Ureter (tissue), 1 donor: Measurements from ENCODE around the gene CPSF3. TPM values are rescaled to one million over a fixed set of nuclear protein-coding genes. Genes with fewer than 3 reads are reported as not detected.
A peak's percentile ranks its signal among the peaks of the same experiment; 100 is the strongest.

Source experiments
- DNase-seq: peaks from one replicate; pipeline ENCODE4 v3.0.0-alpha.2; 2020; ENCODE audit warnings: low spot score
- total RNA-seq: library from RNA; stranded (reverse); gene quantifications from one replicate; pipeline ENCODE4 v1.2.4, GENCODE V29; 2023
- donor health status: DM: yes; HTN: yes; CAD: no.

CPSF3 gene
- 33.2 TPM for total RNA-seq

DNA sequence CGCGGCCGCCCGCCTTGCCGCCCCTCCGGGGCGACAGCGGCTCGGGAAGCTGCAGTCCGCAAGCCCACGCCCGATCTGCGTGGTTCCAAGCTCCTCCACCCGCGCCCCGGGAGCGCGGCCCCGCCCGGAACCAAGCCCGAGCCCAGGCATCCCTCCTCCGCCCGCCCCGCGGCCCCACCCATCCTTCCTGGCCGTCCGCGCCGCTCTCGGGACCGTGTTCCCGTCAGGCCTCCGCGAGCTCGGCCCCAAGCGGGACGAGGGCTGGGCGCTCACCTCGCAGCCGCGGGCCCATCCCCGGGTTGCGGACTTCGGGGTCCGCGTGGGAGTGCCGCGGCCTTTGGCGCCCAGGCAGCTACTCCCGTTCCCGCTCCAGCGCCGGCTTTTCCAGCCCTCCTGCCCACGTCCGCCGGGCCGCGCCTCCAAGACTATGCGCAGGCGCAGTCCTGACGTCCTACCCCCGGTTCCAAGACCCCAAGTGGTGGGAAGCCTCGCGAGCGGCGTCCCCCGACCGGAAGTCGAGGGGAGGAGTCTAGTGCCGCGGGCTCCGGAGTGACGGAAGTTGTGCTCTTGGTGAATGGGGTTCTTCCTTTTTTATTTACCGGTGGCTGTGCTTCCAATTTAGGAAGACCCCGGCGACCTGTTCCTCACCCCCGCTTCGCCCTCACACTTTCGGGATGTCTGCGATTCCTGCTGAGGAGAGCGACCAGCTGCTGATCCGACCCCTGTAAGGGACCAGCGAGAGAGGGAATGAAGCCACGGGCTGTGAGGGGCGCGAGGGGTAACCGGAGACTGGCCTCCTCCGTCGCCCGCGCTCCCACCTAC, at the start of gene CPSF3, which contains the start of gene ITGB1BP1:
Gene CPSF3 (plus strand): TSS at position 555 of the 822 bp plus-strand sequence. CDS start 120 bp downstream, at position 675.
Gene ITGB1BP1 (minus strand): TSS at position 429 of the 822 bp plus-strand sequence. CDS start 4,831 bp downstream, outside the sequence.
- peak; percentile 98 for DNase-seq

DNA sequence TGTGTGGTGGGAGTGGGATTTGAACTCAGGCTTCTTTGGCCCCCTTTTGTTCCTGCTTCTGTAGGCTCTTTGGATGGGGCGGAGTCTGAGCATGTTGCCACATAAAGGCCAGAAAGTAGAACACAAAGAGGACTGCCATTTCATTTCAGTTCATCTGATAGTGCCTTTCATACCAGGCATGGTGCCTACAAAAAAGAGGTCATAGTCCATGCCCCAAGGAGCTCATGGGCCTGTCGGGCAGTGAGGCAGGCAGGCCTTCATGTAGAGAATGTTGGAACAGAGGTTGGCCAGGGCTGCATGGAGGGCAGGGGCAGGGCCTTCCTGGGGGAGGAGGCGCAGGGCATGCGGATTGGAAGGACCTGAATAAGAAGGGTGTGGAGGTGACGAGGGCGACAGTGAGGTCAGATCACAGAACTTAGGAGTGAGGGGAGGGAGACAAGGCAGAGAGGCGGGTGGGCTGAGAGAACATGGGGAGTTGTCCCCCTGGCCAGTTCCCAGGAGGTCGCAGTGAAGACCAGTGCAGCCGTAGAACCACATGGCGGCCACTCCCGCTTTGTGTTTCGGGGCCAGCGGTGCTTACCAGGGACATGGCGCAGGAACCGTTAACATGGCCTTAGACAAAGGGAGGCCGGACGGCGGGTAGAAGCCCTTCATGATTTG, 49.3 kb upstream of the CPSF3 start:
- no peak for DNase-seq

DNA sequence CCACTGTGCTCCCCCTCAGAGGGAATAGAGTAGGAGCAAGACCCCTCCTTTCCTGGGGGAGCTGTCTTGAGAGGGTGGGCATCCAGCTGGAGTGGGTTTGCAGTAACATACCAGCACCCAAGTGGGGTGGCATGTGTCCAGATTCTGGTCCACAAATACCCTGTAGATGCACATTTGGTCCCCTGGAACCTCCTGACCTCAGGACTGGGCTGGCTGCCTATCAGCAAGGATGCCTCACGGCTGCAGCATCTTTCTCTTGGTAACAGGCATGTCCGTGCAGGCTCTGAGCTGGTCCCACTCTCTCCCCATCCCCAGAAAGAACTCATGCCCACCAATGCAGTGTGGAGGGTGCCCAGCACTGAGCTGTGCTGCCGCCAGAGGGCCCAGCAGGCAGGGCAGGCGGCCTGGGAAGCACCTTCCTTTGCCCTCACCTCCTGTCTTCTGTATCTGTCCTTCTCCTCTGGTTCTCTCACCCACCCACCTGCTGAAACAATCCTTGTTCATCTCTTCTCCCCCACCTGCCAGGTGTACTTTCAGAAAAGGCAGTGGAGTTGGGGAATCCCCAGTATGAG, 47.5 kb upstream of the CPSF3 start:
- DNase-seq: no peak

DNA sequence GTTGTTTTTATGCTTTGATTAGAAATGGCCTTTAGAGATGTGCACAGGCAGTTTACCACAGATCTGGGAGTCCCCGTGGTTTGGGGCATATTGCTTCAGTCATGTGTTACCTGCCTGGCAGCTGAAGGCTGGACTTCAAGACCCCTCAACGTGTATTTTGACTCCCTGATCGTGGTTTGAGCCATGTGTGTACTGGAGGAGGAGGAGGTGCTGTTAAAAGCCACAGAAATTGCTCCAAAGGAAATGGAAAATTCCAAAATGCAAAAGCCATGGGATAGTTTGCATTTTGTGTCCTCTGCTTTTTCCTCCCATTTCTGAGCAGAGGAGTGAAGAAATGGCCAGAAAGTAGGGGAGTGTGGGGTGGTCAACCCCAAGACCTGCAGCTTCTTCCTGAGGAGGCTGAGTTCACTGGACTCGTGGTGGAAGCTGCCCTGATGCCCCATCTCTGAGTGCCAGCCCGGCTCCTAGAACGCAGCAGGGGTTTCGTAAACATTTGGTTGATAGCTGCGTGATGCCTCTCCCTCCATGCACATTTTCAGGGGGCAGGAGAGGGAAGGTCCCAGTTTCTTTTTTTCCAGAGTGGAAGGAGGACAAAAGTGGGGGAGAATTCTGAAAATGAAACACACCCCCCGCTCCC, 45.9 kb upstream of the CPSF3 start:
- DNase-seq: no peak

DNA sequence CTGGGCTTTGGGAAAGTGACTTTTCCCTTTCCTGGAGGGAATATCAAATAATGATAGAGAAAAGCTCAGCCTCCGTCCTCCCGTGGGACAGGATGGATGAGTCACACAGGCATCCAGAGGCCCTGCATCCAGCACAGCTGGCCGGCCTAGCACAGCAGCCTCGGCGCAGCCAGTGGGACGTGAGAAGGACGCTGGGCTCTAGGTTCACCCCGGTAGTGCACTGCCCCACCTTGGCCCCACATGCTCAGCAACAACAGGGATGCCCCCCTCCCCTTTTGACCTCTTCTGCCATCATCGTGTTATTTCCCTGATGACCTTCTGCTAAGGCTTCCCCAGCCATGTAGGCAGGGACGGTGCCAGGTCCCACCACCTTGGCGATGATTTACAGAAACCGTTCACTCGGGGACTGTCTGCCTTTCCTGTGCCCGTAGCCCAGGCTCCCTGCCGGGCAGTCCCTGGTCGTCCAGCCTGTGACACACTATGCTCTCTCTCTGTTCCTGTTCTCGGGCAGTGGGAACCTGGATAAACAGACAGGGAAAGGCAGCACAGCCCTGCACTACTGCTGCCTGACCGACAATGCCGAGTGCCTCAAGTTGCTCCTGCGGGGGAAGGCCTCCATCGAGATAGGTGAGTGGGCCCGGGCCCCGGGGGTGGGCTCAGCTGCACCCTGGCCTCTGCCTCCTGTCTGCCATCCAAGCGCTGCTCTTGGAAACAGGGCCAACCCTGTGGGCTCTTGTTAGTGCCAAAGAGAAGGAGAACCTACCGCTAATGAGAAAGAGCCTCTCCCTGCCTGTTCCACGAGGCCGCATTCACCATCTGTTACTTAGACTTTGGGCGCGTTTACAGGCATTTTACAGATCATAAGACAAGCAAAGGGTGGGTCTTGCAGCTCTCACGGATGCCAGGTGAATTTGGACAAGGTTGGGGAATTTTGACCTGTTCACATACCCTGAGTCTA, 44.7 kb upstream of the CPSF3 start:
- no peak for DNase-seq

DNA sequence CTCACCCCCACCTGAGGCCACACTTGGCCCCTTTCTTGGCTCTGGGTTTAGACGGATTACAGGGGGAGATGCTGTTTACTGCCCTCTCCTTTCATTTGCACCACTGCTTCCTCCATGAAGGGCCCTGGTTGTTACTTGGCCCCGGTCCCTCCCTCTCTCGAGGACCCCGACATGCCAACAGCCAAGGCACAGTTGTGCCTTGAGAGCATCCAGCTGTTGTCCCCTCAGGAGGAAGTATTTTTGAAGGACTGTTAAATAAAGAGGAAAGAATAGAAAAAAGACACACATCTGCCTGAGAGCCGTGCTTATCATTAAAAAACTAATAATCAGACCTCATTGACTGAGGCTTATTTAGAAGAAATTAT, 44.1 kb upstream of the CPSF3 start:
- no peak for DNase-seq

DNA sequence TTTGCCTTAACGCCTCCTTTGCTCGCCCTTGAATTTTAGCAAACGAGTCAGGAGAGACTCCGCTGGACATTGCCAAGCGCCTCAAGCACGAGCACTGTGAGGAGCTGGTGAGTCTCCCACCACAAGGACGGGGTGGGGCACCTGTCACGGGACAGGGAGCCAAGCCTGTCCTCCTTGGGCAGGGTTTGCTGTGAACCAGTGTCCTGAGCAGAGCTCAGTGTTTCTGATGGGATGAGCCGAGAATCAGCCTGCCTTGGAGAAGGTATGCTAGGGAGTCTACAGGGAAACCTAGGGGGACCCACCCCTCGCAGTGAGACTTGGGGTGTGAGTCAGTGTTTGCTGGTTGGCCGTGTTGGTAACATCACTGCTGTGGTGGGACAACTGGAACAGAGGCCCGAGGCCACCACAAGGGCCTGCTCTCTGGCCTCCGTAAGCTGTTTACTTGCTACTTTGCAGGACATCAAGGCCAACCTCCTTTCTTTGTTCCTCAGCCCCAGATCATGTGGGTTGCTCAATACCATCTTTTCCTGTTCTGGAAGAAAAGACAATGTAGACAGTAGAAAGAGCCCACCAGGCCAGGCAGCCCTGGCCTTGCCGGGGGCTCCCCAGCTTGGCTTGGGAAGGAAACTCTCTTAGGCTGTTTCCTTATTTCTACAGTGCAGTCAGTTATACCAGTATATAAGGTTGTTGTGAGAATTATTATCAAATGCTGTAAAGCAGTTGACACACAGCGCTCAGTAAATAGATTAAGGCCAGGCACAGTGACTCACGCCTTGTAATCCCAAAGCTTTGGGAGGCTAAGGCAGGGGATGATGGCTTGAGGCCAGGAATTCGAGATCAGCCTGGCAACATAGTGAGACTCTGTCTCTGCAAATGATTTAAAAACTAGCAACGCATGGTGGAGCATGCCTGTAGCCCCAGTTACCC, 42.5 kb upstream of the CPSF3 start:
- no peak for DNase-seq

DNA sequence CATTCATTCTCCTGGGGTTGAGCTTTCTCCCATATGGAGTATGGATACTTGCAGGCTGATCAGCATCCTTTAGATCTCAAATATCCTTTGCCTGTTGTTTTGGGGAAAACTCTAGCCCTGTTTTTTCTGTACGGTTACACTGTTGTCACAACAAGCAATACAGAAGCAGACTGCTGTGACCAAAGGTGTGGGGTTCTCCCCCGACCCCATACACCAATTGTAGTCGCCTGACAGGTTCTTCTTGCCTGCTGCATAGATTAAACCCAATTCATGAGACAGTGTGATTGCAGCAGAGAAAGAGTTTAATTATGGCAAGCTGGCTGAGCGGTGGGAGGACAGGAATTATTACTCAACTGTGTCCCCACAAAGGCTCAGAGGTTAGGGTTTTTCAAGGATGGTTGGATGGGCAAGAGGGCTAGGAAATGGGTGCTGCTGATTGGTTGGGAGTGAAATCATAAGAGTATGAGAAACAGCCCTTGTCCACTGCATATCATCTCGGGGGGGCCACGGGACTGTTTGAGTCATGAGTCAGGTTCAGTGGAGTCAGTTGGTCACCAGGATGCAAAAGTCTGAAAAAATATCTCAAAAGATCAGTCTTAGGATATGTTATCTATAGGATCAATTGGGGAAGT, 40.7 kb upstream of the CPSF3 start:
- no peak for DNase-seq

DNA sequence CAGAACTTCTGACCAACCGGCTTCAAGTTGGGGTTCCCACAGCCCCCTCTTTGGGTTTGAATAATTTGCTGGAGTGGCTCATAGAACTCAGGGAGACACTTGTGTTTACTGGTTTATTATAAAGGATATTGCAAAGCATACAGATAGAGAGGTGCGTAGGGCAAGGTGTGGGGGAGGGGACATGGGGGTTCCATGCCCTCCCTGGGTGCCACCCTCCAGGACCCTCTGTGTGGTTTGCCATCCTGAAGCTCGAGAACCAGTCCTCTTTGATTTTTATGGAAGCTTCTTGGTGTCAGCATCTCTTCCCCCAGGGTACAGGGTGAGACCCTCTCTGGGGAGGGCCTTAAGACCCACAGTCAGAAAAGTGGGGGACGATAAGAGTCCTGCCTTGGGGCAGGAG, 38.9 kb upstream of the CPSF3 start:
- DNase-seq: no peak

DNA sequence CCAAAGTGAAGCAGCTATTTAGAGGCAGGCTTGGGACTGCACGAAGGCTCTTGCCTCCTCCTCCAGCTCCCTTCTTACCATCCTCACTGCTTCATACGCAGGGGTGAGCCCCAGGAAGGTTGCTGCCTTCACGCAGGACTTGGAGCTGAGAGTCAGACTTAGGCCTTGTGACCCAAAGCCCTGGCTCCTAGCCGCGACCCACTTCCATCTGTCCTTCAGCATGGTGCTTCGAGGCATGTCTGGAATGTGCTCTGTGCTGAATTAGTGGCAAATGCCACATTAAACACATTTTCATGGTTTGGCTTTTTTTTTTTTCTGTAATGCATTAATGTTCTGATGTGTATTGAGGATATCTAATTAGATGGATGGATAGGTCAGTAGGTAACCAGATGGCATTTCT, 37.6 kb upstream of the CPSF3 start:
- DNase-seq: no peak

DNA sequence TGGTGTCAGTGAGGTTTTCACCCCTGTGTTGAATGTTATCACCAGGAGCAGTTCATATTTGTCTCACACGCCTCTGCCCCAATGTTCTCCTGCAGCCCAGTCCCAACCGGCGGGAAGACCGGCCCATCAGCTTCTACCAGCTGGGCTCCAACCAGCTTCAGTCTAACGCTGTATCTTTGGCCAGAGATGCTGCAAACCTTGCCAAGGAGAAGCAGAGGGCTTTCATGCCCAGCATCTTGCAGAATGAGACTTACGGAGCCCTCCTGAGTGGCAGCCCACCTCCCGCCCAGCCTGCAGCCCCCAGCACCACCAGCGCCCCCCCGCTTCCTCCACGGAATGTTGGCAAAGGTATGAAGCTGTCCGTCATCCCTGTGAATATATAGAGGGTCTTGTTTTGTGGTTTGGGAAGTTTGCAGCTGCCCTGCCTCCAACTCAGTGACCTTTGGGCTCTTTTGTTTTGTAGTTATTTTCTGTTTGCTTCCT, 35.2 kb upstream of the CPSF3 start:
- no peak for DNase-seq

DNA sequence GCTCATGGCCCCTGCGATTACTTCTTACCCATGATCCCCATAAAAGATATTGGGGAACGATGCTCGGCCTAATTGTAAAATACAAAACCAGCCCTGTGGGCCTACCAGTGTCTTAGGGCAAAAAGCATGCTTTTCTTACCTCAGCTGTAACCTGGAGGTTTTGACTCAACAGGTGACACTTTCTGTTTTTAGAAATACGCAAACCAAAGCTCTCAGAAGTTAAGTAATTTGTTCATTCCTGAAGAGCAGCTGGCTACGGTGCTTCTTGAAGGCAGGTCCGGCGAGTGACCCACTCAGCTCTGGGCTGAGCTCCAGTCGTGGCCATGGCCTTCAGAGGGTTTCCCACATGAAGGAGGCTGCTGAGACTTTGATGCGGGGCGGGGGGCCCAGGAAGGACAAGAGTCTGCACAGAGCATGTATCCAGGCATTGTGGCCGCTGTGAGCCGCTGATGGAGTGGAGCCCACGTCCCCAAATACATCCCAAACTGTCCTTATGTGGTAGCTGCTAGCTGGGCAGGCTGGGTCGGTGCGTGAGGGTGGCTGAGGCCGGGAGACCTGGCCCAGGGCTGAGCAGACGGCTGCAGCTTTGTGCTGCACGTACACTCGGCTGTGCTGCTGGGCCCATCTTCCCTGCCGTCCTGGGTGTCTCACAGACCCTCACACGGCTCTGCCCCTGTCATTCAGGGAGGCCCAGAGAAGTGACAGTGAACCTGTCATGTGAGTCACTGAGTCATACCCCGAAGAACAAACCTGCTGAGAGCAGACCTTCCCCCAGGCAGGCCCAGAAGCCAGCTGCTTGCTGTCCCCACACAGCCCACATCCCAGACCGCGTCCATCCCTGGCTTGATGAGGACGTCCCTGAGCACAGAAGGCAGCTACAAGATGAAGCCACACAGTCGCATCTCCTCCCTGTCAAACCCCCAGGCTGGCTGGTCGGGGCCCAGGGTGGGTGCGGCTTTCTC, 34.2 kb upstream of the CPSF3 start:
- DNase-seq: no peak

DNA sequence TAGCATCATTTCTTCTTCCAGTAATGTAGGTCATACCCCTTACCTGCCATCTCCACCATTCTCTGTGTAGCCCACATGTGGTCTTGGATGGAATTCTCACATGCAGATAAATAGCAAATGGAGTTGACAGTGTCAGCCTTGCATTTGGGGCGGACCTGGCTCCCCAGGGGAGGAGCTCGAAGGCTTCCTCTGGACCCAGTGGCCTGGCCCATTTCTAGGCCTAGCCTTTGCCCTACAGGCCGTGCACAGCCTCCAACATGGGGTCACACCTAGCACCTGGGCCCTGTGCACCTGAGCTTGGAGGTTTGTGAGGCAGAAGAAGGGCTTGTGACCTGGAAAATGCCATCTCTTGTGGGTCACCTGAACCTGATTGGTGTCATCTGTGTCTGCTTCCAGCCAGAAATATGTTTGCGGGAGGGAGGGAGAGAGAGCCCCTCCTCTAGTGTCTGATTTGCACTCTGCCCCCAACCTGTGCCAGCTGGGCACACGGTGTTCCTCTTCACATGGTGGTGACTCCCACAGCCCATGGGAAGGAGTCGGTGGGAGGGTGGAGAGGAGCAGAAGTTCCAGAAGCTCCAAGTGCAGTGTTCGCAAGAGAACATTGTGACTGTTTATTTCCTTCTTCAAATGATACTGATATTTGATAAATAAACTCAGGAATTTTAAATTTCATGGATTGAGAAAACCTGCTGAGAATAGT, 33.2 kb upstream of the CPSF3 start:
- no peak for DNase-seq

DNA sequence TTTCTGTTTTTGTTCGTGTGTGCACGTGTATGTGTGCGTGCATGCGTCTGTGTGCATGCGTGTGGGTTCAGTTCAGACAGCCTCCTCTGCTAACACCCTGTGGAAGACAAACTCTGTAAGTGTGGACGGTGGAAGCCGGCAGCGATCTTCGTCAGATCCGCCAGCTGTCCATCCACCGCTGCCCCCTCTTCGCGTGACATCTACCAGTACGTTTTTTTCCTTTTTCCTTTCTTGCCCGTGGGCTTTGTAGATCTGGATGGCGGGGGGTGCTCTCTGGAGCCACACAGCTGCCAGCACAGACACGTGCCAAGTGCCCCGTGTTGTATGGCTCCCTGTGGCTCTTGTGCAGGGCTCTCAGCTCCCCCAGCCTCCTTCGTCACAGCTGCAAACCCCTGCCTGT, 32.5 kb upstream of the CPSF3 start:
- no peak for DNase-seq

DNA sequence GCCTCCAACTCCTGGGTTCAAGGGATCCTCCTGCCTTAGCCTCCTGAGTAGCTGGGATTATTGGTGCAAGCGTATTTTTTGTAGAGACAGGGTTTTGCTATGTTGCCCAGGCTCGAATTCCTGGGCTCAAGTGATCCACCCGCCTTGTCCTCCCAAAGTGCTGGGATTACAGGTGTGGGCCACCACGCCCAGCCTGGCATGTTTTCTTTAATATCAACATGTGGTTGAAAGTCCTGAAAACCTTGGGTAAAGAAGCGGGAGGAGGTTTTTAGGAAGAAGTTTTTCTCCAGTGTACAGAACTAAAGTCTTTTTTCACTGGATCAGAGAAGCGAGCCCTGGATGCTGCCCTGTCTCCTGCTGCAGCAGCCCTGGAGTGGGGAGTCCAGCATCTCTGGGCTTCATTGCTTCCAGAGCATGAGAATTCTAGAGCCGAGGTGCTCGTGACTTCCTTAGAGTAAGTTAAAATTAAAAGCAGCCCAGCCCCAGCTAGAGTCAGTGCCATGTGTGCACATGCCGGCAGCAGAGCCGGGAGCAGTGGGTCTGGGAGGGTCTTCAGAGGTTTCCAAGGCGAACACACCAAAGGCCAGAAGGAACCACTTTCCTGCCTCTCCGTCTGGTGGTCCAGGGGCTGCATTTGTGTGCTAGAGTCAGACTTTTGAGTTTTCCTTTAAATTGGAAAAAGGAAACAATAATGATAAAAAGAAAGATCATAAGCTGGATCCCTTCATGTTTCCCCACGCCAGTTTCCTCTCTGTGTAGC, 31.3 kb upstream of the CPSF3 start:
- no peak for DNase-seq

DNA sequence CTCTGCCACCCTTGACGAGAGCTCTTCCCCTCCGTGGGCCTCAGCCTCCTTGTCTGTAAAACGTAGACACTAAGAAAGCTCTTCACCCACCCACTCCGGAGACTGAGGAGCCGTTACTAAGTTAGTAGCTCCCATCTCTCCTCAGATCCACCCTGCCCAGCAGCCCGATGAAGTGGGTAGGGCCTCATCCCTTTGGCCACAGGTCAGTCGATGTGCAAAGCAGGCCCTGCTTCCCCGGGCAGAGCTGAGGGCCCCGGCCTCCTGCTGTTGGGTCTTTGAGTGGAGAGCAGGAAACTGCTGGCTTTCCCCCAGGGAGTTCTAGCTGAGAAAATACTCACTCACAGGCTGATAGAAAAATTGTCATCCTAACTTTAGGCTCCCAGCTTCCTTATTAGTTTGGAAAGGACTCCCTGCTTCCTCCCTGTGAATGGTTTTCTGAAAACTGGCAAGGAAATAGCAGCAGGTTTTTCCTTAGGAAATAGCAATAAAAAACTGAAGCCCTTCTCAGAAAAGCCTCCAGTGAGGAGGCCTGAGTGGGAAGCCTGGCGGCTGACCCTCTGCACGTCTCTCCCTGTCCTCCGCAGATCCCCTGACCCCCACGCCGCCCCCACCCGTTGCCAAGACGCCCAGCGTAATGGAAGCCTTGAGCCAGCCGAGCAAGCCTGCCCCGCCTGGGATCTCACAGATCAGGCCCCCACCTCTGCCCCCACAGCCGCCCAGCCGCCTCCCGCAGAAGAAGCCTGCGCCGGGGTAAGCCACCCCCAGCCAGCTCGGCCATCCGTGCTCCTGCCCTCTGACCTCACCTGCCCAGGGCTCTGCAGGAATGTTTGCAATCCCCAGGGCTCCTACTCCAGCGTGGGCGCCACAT, 30.3 kb upstream of the CPSF3 start:
- no peak for DNase-seq
